Measurements from ENCODE around the gene EIPR1. TPM values are rescaled to one million over a fixed set of nuclear protein-coding genes. Genes with fewer than 3 reads are reported as not detected.

Gene EIPR1
- total RNA-seq, 2 experiments from 2014 or later = 38.2 to 40.5 TPM

- no peaks in the 10 kb centered on the region for H3K27me3 Mint-ChIP-seq
- ChIA-PET POLR2A (no interaction called here), CTCF (no interaction called here)
- no peaks in the 10 kb centered on the region for H3K9me3 Mint-ChIP-seq
- H3K27ac Mint-ChIP-seq = no peak overlapping the region
- DNase-seq = no peak
- H3K4me3 Mint-ChIP-seq = no peak overlapping the region
- intact Hi-C loops (cut with micrococcal nuclease) = no loop called here
- peaks cover 4% of the 10 kb centered on the region for H3K36me3 Mint-ChIP-seq
- peaks cover 15% of the 10 kb centered on the region for H3K4me1 Mint-ChIP-seq (ENCODE audit: low read depth)
Observed at GRCh38 chr2:3263487-3263886, 114.1 kb downstream of the EIPR1 start.

GRCh38 chr2:3262437-3263388 is 114.9 kb downstream of the EIPR1 start:
- no peak overlapping the region for H3K4me3 Mint-ChIP-seq
- POLR2A ChIA-PET = interaction anchor here (1.0 kb wide), 1 partner anchor 19 kb away, joined by 3 read pairs; no protein-coding TSS in a partner anchor
- CTCF ChIA-PET = interaction anchor here (0.7 to 1.0 kb wide), 2 partner anchors 40 to 84 kb away, joined by 3 read pairs; no protein-coding TSS in a partner anchor
- no peak overlapping the region for H3K27ac Mint-ChIP-seq
- intact Hi-C loops (cut with micrococcal nuclease) = no loop called here
- H3K27me3 Mint-ChIP-seq = no peaks in the 10 kb centered on the region
- H3K36me3 Mint-ChIP-seq = peaks cover 6% of the 10 kb centered on the region
- peaks cover 17% of the 10 kb centered on the region for H3K4me1 Mint-ChIP-seq (ENCODE audit: low read depth)
- no peak for DNase-seq
- H3K9me3 Mint-ChIP-seq = no peaks in the 10 kb centered on the region

GRCh38 chr2:3261511-3261910 is 116.1 kb downstream of the EIPR1 start:
- intact Hi-C loops (cut with micrococcal nuclease) = no loop called here
- CTCF ChIA-PET = no interaction called here
- DNase-seq = no peak
- Mint-ChIP-seq H3K27ac (no peak overlapping the region), H3K4me1 (ENCODE audit: low read depth) (peaks cover 17% of the 10 kb centered on the region), H3K9me3 (no peaks in the 10 kb centered on the region), H3K27me3 (no peaks in the 10 kb centered on the region), H3K36me3 (peaks cover 13% of the 10 kb centered on the region), H3K4me3 (no peak overlapping the region)
- POLR2A ChIA-PET = no interaction called here

DNA sequence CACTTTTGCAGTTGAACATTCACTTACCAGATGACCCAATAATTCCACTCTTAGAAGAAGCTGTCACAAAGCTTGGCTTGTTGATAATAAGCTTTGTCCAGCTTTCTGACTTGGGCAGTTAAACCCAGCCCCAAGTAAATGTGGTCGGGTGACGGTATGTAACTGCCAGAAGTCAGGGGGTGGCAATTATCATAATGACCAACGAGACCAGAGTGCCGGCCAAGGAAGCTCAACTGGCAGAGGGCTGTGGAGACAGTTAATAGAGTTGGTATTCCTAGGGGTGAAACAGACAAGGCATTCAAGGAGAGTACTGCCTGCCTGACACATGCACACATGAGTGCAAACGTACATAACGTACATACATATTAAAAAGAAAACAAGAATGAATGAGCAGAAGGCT is 116.7 kb downstream of the EIPR1 start:
- intact Hi-C loops (cut with micrococcal nuclease) = no loop called here
- peaks cover 13% of the 10 kb centered on the region for H3K36me3 Mint-ChIP-seq
- H3K9me3 Mint-ChIP-seq = no peaks in the 10 kb centered on the region
- H3K4me3 Mint-ChIP-seq = no peak overlapping the region
- no peak overlapping the region for H3K27ac Mint-ChIP-seq
- H3K27me3 Mint-ChIP-seq = no peaks in the 10 kb centered on the region
- CTCF ChIA-PET = no interaction called here
- DNase-seq = no peak
- peaks cover 17% of the 10 kb centered on the region for H3K4me1 Mint-ChIP-seq (ENCODE audit: low read depth)
- POLR2A ChIA-PET = no interaction called here

GRCh38 chr2:3257826-3258225 is 119.8 kb downstream of the EIPR1 start:
- intact Hi-C loops (cut with micrococcal nuclease) = no loop called here
- POLR2A ChIA-PET = no interaction called here
- H3K27ac Mint-ChIP-seq = no peak overlapping the region

GRCh38 chr2:3257166-3257565 is 120.5 kb downstream of the EIPR1 start:
- H3K4me1 Mint-ChIP-seq (ENCODE audit: low read depth) = peaks cover 17% of the 10 kb centered on the region
- peaks cover 33% of the 10 kb centered on the region for H3K36me3 Mint-ChIP-seq
- CTCF ChIA-PET = no interaction called here
- DNase-seq = no peak
- no peak overlapping the region for H3K4me3 Mint-ChIP-seq
- no peaks in the 10 kb centered on the region for H3K27me3 Mint-ChIP-seq
- no peaks in the 10 kb centered on the region for H3K9me3 Mint-ChIP-seq
- intact Hi-C loops (cut with micrococcal nuclease) = no loop called here
- POLR2A ChIA-PET = no interaction called here
- no peak overlapping the region for H3K27ac Mint-ChIP-seq

More at GRCh38 chr2:3257826-3258225, 119.8 kb downstream of the EIPR1 start:
- H3K4me1 Mint-ChIP-seq (ENCODE audit: low read depth) = peaks cover 17% of the 10 kb centered on the region
- no peaks in the 10 kb centered on the region for H3K9me3 Mint-ChIP-seq
- no peak for DNase-seq
- no peaks in the 10 kb centered on the region for H3K27me3 Mint-ChIP-seq
- CTCF ChIA-PET = no interaction called here
- H3K4me3 Mint-ChIP-seq = no peak overlapping the region
- peaks cover 31% of the 10 kb centered on the region for H3K36me3 Mint-ChIP-seq

DNA sequence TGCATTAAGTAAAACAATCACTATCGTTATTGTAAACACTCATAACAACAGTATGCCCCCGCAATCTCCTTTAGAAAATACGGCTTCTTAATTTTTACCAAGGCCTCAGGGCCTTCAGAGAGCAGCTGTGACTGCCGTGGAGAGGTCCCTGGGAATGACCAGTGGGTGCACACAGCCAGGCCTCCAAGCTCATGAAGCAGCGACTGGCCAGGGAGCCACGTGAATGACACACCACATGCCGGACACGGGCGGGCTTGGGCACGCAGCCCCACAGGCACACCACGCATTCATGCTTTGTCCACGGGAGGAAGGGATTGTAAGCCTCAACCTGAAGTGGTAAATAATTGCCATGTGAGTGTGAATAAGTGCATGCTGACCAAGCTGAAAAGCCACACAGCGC is 121.0 kb downstream of the EIPR1 start:
- Mint-ChIP-seq H3K27me3 (no peaks in the 10 kb centered on the region), H3K4me3 (no peak overlapping the region), H3K9me3 (no peaks in the 10 kb centered on the region), H3K4me1 (ENCODE audit: low read depth) (peaks cover 17% of the 10 kb centered on the region), H3K36me3 (peaks cover 36% of the 10 kb centered on the region), H3K27ac (no peak overlapping the region)
- no peak for DNase-seq
- POLR2A ChIA-PET = no interaction called here
- CTCF ChIA-PET = no interaction called here
- intact Hi-C loops (cut with micrococcal nuclease) = no loop called here

- intact Hi-C loops (cut with micrococcal nuclease) = no loop called here
- Mint-ChIP-seq H3K4me3 (no peak overlapping the region), H3K27me3 (no peaks in the 10 kb centered on the region), H3K36me3 (peaks cover 39% of the 10 kb centered on the region), H3K4me1 (ENCODE audit: low read depth) (peaks cover 17% of the 10 kb centered on the region), H3K27ac (no peak overlapping the region), H3K9me3 (peaks cover 3% of the 10 kb centered on the region)
- no peak for DNase-seq
- CTCF ChIA-PET = no interaction called here
- POLR2A ChIA-PET = no interaction called here
Observed at GRCh38 chr2:3256157-3256556, 121.5 kb downstream of the EIPR1 start.

DNA sequence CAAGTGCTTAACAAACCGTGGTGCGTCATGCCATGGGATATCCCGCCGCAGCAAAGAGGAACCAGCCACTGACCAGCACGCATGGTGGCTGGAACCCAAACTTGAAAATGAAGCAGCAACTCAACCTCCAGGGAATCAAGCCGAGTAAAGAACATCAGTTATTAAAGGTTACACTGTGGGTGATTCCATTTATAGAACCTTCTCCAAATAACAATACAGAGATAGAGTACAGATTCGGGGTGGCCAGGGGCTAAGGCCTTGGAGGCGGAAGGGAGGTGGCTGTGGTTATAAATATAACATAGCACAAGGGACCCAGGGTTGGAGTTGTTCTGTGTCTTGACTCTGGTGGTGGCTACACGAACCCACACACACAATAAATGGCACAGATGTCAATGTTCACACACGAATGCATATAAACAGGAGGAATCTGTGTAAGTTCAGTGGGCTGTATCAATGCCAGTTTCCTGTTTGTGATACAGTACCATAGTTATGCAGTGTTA is 123.1 kb downstream of the EIPR1 start:
- Mint-ChIP-seq H3K4me1 (ENCODE audit: low read depth) (peaks cover 10% of the 10 kb centered on the region), H3K27me3 (no peaks in the 10 kb centered on the region), H3K27ac (no peak overlapping the region), H3K36me3 (peaks cover 50% of the 10 kb centered on the region), H3K4me3 (no peak overlapping the region), H3K9me3 (peaks cover 14% of the 10 kb centered on the region)
- intact Hi-C loops (cut with micrococcal nuclease) = no loop called here
- ChIA-PET CTCF (no interaction called here), POLR2A (no interaction called here)
- no peak for DNase-seq

DNA sequence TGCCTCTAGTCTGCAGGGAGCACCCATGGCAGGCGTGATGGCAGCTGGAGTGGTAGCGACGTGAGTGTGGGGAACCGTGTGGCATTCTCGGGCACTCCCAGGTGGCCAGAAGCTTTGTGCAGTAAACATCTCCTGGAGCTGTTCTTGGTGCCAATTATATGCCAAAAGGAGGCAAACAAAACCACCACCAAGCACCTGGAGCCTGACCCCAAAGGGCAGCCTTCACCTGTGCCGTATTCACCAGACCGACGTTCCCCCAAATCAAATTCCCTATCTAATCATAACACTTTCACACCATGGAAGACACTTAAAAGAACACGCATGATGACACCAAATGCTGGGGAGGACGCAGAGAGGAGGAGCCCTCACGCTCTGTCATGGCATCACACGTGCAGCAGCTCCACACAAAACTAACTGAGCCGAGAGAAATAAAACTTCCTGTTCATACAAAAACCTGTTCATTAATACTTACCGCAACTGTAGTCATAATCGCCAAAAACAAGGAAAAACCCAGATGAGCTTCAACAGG is 123.6 kb downstream of the EIPR1 start:
- intact Hi-C loops (cut with micrococcal nuclease) = no loop called here
- Mint-ChIP-seq H3K27ac (no peak overlapping the region), H3K4me3 (no peak overlapping the region), H3K9me3 (peaks cover 19% of the 10 kb centered on the region), H3K4me1 (ENCODE audit: low read depth) (peaks cover 5% of the 10 kb centered on the region), H3K27me3 (no peaks in the 10 kb centered on the region), H3K36me3 (peaks cover 55% of the 10 kb centered on the region)
- DNase-seq = no peak
- ChIA-PET POLR2A (no interaction called here), CTCF (no interaction called here)

- no peaks in the 10 kb centered on the region for H3K4me1 Mint-ChIP-seq (ENCODE audit: low read depth)
- intact Hi-C loops (cut with micrococcal nuclease) = no loop called here
- POLR2A ChIA-PET = no interaction called here
- no peak for DNase-seq
- peaks cover 65% of the 10 kb centered on the region for H3K36me3 Mint-ChIP-seq
- H3K9me3 Mint-ChIP-seq = peaks cover 26% of the 10 kb centered on the region
- no peak overlapping the region for H3K27ac Mint-ChIP-seq
- CTCF ChIA-PET = no interaction called here
- H3K4me3 Mint-ChIP-seq = no peak overlapping the region
- no peaks in the 10 kb centered on the region for H3K27me3 Mint-ChIP-seq
Observed at GRCh38 chr2:3251946-3252345, 125.7 kb downstream of the EIPR1 start.

DNA sequence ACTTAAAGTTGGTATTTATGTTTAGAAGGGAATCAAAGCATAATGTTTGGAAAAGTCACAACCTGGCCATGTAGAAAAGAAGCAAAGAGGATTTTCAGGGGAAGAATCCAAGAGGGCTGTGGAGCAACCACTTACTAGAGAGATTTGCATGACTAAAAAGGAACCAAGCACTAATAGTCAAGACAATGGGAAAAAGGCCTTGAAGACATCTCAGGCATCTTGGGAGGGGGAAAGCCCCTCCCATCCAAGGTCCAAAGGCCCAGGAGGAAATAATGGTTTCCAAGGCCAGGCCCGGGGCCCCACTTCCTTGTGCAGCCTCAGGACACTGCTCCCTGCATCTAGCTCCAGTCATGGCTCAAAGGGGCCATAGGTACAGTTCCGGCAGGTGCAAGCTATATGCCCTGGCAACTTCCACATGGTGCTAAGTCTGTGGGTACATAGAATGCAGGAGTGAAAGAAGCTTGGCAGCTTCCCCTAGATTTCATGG is 128.1 kb downstream of the EIPR1 start:
- DNase-seq = no peak
- ChIA-PET POLR2A (interaction anchor here (0.6 kb wide), 1 partner anchor 26 kb away, joined by 3 read pairs; no protein-coding TSS in a partner anchor), CTCF (no interaction called here)
- Mint-ChIP-seq H3K9me3 (peaks cover 26% of the 10 kb centered on the region), H3K36me3 (peaks cover 57% of the 10 kb centered on the region), H3K27me3 (no peaks in the 10 kb centered on the region), H3K27ac (no peak overlapping the region), H3K4me3 (no peak overlapping the region), H3K4me1 (ENCODE audit: low read depth) (peaks cover 4% of the 10 kb centered on the region)
- intact Hi-C loops (cut with micrococcal nuclease) = no loop called here

All from activated CD4-positive, alpha-beta memory T cell treated with anti-CD3 and anti-CD28 coated beads for 36 hours (primary cell).